Natural killer cell (primary cell): ENCODE results near the gene KCNJ11. TPM values are rescaled to one million over a fixed set of nuclear protein-coding genes. Genes with fewer than 3 reads are reported as not detected.

Experiments
- ATAC-seq, 3 donors: fragments of 150-1000 bp in 2 of 3; fragments of 200-7000 bp in 1 of 3; cut with Tn5 transposase; 1 replicate in 1 of 3; 2 replicates in 2 of 3; pipeline ENCODE4 v1.10.0; 2021; ENCODE audit warnings: mild to moderate bottlenecking in 2 of 3, moderate library complexity in 2 of 3
- DNase-seq, 2 donors: peaks; one replicate each; pipeline versions ENCODE4 v3.0.0 to v3.0.0-alpha.2; 2013 to 2021; ENCODE audit warnings: mixed read lengths in 1 of 2
- H3K27ac ChIP-seq: one replicate; pipeline ENCODE4 v1.5.1; 2013; ENCODE audit warnings: mild to moderate bottlenecking, low read length
- H3K27me3 ChIP-seq: one replicate; pipeline ENCODE4 v1.6.1; 2013; ENCODE audit warnings: low read length; ENCODE audit not compliant: control insufficient read depth, insufficient read depth
- H3K36me3 ChIP-seq: one replicate; pipeline ENCODE4 v1.6.1; 2013; ENCODE audit warnings: low read length; ENCODE audit not compliant: control insufficient read depth, insufficient read depth
- H3K4me1 ChIP-seq: one replicate; pipeline ENCODE4 v1.6.1; 2013; ENCODE audit warnings: low read length; ENCODE audit not compliant: control insufficient read depth, insufficient read depth
- H3K4me3 ChIP-seq: one replicate; pipeline ENCODE4 v1.5.1; 2013; ENCODE audit warnings: low read length
- H3K9me3 ChIP-seq: one replicate; pipeline ENCODE4 v1.6.1; 2013; ENCODE audit warnings: low read length; ENCODE audit not compliant: control insufficient read depth, insufficient read depth
- H3K27ac Mint-ChIP-seq, 2 donors: one replicate each; pipeline ENCODE4 v1.8.0; 2022; ENCODE audit warnings: mild to moderate bottlenecking in 2 of 2, mixed read lengths in 2 of 2, moderate library complexity in 1 of 2
- H3K27me3 Mint-ChIP-seq, 2 donors: one replicate each; pipeline ENCODE4 v1.8.0; 2022; ENCODE audit warnings: low read depth in 2 of 2, mixed read lengths in 2 of 2
- H3K36me3 Mint-ChIP-seq: one replicate; pipeline ENCODE4 v1.8.0; 2022; ENCODE audit warnings: mixed read lengths
- H3K4me1 Mint-ChIP-seq, 2 donors: one replicate each; pipeline ENCODE4 v1.8.0; 2022; ENCODE audit warnings: mixed read lengths in 2 of 2
- H3K4me3 Mint-ChIP-seq: one replicate; pipeline ENCODE4 v1.8.0; 2022; ENCODE audit warnings: mild to moderate bottlenecking, moderate library complexity, mixed read lengths
- H3K9me3 Mint-ChIP-seq, 2 donors: one replicate each; pipeline ENCODE4 v1.8.0; 2022; ENCODE audit warnings: mixed read lengths in 2 of 2
- CTCF ChIP-seq: fragments of 200-600 bp; IDR thresholded peaks from one replicate; pipeline ENCODE4 v1.8.0; 2022; ENCODE audit warnings: antibody characterized with exemption
- WGBS: methylation state at CpG from one replicate; pipeline ENCODE4 v1.1.7; 2013; ENCODE audit warnings: missing lambda C conversion rate; ENCODE audit not compliant: insufficient coverage; 5-methylcytosine and 5-hydroxymethylcytosine counted together
- intact Hi-C: fragments of 100-400 bp; cut with micrococcal nuclease; formaldehyde crosslinking; loops from one replicate; pipeline ENCODE4 v1.14.2; 2022
- total RNA-seq, 4 donors: library from RNA; stranded (reverse); fragments of 120-200 nt in 1 of 4; gene quantifications; one replicate each; pipeline versions ENCODE4 v1.2.3 to v1.2.4, GENCODE V29; 2013 to 2022

Gene KCNJ11
- total RNA-seq, 3 donors from 2014 or later (not counting 1 experiment from before 2014, with no cell fraction given), result 1.00 TPM; not detected in 2

- H3K36me3 ChIP-seq, result peaks cover 24% of the 10 kb centered on the region
- no peak for TF ChIP-seq CTCF
- WGBS, result 97% methylated on average over 2 of the region's 2 CpGs
- Mint-ChIP-seq H3K4me3 (no peak overlapping the region), H3K27ac (no peak overlapping the region), H3K27me3 (no peaks in the 10 kb centered on the region), H3K9me3 (peaks cover 11 to 17% of the 10 kb centered on the region in 2 donors), H3K36me3 (peaks cover 41% of the 10 kb centered on the region), H3K4me1 (peaks cover 6 to 8% of the 10 kb centered on the region in 2 donors)
- intact Hi-C loops, result no loop called here
- H3K27me3 ChIP-seq, result no peaks in the 10 kb centered on the region
- ATAC-seq (no peak), DNase-seq (no peak)
- no peak overlapping the region for H3K4me3 ChIP-seq
- H3K27ac ChIP-seq, result no peak overlapping the region
- no peaks in the 10 kb centered on the region for H3K4me1 ChIP-seq
- peaks cover 47% of the 10 kb centered on the region for H3K9me3 ChIP-seq
Measured at GRCh38 chr11:17369684-17370243, 18.7 kb downstream of the KCNJ11 start.

GRCh38 chr11:17369094-17369493 lies 19.4 kb downstream of the KCNJ11 start:
- H3K4me1 ChIP-seq, result no peaks in the 10 kb centered on the region
- Mint-ChIP-seq H3K4me1 (peaks cover 6 to 8% of the 10 kb centered on the region in 2 donors), H3K36me3 (peaks cover 41% of the 10 kb centered on the region), H3K27ac (no peak overlapping the region), H3K9me3 (peaks cover 11 to 17% of the 10 kb centered on the region in 2 donors), H3K4me3 (no peak overlapping the region), H3K27me3 (no peaks in the 10 kb centered on the region)
- intact Hi-C loops, result no loop called here
- H3K4me3 ChIP-seq, result no peak overlapping the region
- DNase-seq (no peak), ATAC-seq (no peak)
- TF ChIP-seq CTCF, result no peak
- H3K9me3 ChIP-seq, result peaks cover 47% of the 10 kb centered on the region
- no peaks in the 10 kb centered on the region for H3K27me3 ChIP-seq
- no peak overlapping the region for H3K27ac ChIP-seq
- peaks cover 24% of the 10 kb centered on the region for H3K36me3 ChIP-seq

GRCh38 chr11:17368551-17368950 lies 19.9 kb downstream of the KCNJ11 start:
- no peak for TF ChIP-seq CTCF
- Mint-ChIP-seq H3K9me3 (peaks cover 11 to 17% of the 10 kb centered on the region in 2 donors), H3K27me3 (no peaks in the 10 kb centered on the region), H3K4me1 (peaks cover 8 to 11% of the 10 kb centered on the region in 2 donors), H3K36me3 (peaks cover 41% of the 10 kb centered on the region), H3K27ac (no peak overlapping the region), H3K4me3 (no peak overlapping the region)
- H3K4me1 ChIP-seq, result no peaks in the 10 kb centered on the region
- 91% methylated on average over 3 of the region's 3 CpGs for WGBS
- no peak for DNase-seq
- H3K9me3 ChIP-seq, result peaks cover 43% of the 10 kb centered on the region
- H3K4me3 ChIP-seq, result no peak overlapping the region
- peaks cover 24% of the 10 kb centered on the region for H3K36me3 ChIP-seq
- no peaks in the 10 kb centered on the region for H3K27me3 ChIP-seq
- ATAC-seq, result peak in 1 of 3 donors; percentile 14
- intact Hi-C loops, result no loop called here
- H3K27ac ChIP-seq, result no peak overlapping the region

- ATAC-seq, result no peak
Measured at GRCh38 chr11:17366495-17366894, 22.0 kb downstream of the KCNJ11 start.

More at GRCh38 chr11:17366495-17366894, 22.0 kb downstream of the KCNJ11 start:
- 79% methylated on average over 1 of the region's 1 CpG for WGBS
- Mint-ChIP-seq H3K4me3 (no peak overlapping the region), H3K27me3 (no peaks in the 10 kb centered on the region), H3K9me3 (peaks cover 7 to 8% of the 10 kb centered on the region in 2 donors), H3K4me1 (peaks cover 8 to 13% of the 10 kb centered on the region in 2 donors), H3K27ac (no peak overlapping the region), H3K36me3 (peaks cover 26% of the 10 kb centered on the region)
- Histone ChIP-seq H3K9me3 (peaks cover 22% of the 10 kb centered on the region), H3K4me1 (no peaks in the 10 kb centered on the region), H3K36me3 (peaks cover 16% of the 10 kb centered on the region), H3K27me3 (no peaks in the 10 kb centered on the region), H3K4me3 (no peak overlapping the region), H3K27ac (no peak overlapping the region)
- intact Hi-C loops, result no loop called here
- no peak for DNase-seq
- TF ChIP-seq CTCF, result no peak
